GM12878 (cell line): Measurements from ENCODE around the gene MEGF11. TPM values are rescaled to one million over a fixed set of nuclear protein-coding genes. Genes with fewer than 3 reads are reported as not detected.

Experiments used
- ATAC-seq: fragments of 200-7000 bp; cut with Tn5 transposase; 3 replicates; pipeline ENCODE4 v1.9.1; 2020; ENCODE audit warnings: mild to moderate bottlenecking, moderate library complexity
- BruUV-seq: library from RNA; stranded (reverse); fragments of 400-500 nt; replicated peaks from 2 replicates; lab custom pipeline; 2021; lab: Mats Ljungman, UMichigan
- CTCF ChIA-PET: fragments of 300-600 bp; sonication (Branson Sonifier 250); formaldehyde crosslinking; extraction: SDS; loops from one replicate; lab custom pipeline; 2021; ENCODE audit warnings: inconsistent platforms; lab: Yijun Ruan, JAX
- POLR2A ChIA-PET: fragments of 350-600 bp; formaldehyde crosslinking; extraction: SDS; loops from one replicate; lab custom pipeline; 2021; ENCODE audit warnings: inconsistent platforms; lab: Charles Lee
- RAD21 ChIA-PET: fragments of 300-600 bp; sonication (Branson Sonifier 250); formaldehyde crosslinking; loops from one replicate; lab custom pipeline; 2023; ENCODE audit warnings: antibody characterized with exemption; ENCODE audit not compliant: unreplicated experiment; lab: Charles Lee
- SMC1A ChIA-PET: fragments of 300-600 bp; sonication (Branson Sonifier 250); formaldehyde crosslinking; loops from one replicate; lab custom pipeline; 2023; ENCODE audit not compliant: unreplicated experiment, uncharacterized antibody; lab: Charles Lee
- DNase-seq: peaks from one replicate; pipeline ENCODE4 v3.0.0-alpha.2; 2011; ENCODE audit warnings: low read depth, low spot score
- FAIRE-seq: peaks from 3 replicates; lab custom pipeline; 2011; peaks lifted over from hg19 to GRCh38; lab: Jason Lieb, UNC
- H2AFZ ChIP-seq: 2 replicates; pipeline ENCODE4 v1.6.0; 2011; ENCODE audit warnings: low read depth, low read length, control low read depth; ENCODE audit not compliant: control insufficient read depth
- H3K27ac ChIP-seq: 2 replicates; pipeline ENCODE4 v1.5.1; 2011; ENCODE audit warnings: control low read depth; ENCODE audit not compliant: control insufficient read depth, insufficient read depth
- H3K27me3 ChIP-seq, 2 experiments: replicated peaks in 1 of 2; 2 replicates each; pipeline versions ENCODE4 v1.6.0 to v1.6.1; 2011; ENCODE audit warnings: low read length in 1 of 2; ENCODE audit not compliant: control insufficient read depth in 2 of 2, insufficient read depth in 2 of 2
- H3K36me3 ChIP-seq, 2 experiments: 2 replicates each; pipeline ENCODE4 v1.5.1; 2011; ENCODE audit warnings: low read length in 1 of 2; ENCODE audit not compliant: control insufficient read depth in 2 of 2, insufficient read depth in 2 of 2
- H3K4me1 ChIP-seq: 2 replicates; pipeline ENCODE4 v1.6.1; 2011; ENCODE audit warnings: mild to moderate bottlenecking, low read length, moderate library complexity, mixed read lengths; ENCODE audit not compliant: control insufficient read depth, insufficient read depth
- H3K4me2 ChIP-seq: 2 replicates; pipeline ENCODE4 v1.6.0; 2011; ENCODE audit warnings: control low read depth; ENCODE audit not compliant: control insufficient read depth, insufficient read depth
- H3K4me3 ChIP-seq: fragments of 200-600 bp; sonication (generic); 2 replicates; pipeline ENCODE4 v1.5.1; 2016
- H3K79me2 ChIP-seq: 2 replicates; pipeline ENCODE4 v1.6.0; 2011; ENCODE audit warnings: low read length; ENCODE audit not compliant: control insufficient read depth, insufficient read depth
- H3K9ac ChIP-seq: 2 replicates; pipeline ENCODE4 v1.8.0; 2011; ENCODE audit warnings: low read length, control low read depth, mixed read lengths; ENCODE audit not compliant: control insufficient read depth, insufficient read depth
- H3K9me3 ChIP-seq: replicated peaks from 3 replicates; pipeline ENCODE4 v1.5.1; 2011; ENCODE audit warnings: mild to moderate bottlenecking, low read length; ENCODE audit not compliant: control insufficient read depth, insufficient read depth
- H4K20me1 ChIP-seq: 2 replicates; pipeline ENCODE4 v1.6.0; 2011; ENCODE audit not compliant: control insufficient read depth, insufficient read depth
- E4F1 ChIP-seq: fragments of 450-650 bp; IDR thresholded peaks from 2 replicates; pipeline ENCODE4 v1.6.1; 2018; ENCODE audit warnings: borderline replicate concordance, mild to moderate bottlenecking; ENCODE audit not compliant: partially characterized antibody
- HSF1 ChIP-seq: fragments of 150-350 bp; IDR thresholded peaks from 2 replicates; pipeline ENCODE4 v1.6.1; 2014; ENCODE audit warnings: mild to moderate bottlenecking, low read depth, low read length
- KDM1A ChIP-seq: fragments of 200-600 bp; sonication (generic); IDR thresholded peaks from 2 replicates; pipeline ENCODE4 v1.6.1; 2016; ENCODE audit warnings: borderline replicate concordance
- NFYA ChIP-seq: IDR thresholded peaks from 2 replicates; pipeline ENCODE4 v1.6.1; 2011; ENCODE audit warnings: low read depth, mild to moderate bottlenecking, low read length, improper control_type of control experiment, borderline replicate concordance
- NFYB ChIP-seq: IDR thresholded peaks from 2 replicates; pipeline ENCODE4 v1.6.1; 2011; ENCODE audit warnings: low read depth, mild to moderate bottlenecking, low read length, improper control_type of control experiment, moderate library complexity; ENCODE audit not compliant: insufficient read depth
- PAX5 ChIP-seq: IDR thresholded peaks from 2 replicates; pipeline ENCODE4 v1.6.1; 2011; ENCODE audit warnings: low read depth, low read length, borderline replicate concordance
- RCOR1 ChIP-seq: conservative IDR thresholded peaks from 2 replicates; pipeline ENCODE4 v1.6.1; 2012; ENCODE audit warnings: low read depth, low read length, improper control_type of control experiment
- RFX5 ChIP-seq: IDR thresholded peaks from 2 replicates; pipeline ENCODE4 v1.6.1; 2011; ENCODE audit warnings: low read depth, low read length, improper control_type of control experiment
- SMAD1 ChIP-seq: fragments of 450-650 bp; IDR thresholded peaks from 2 replicates; pipeline ENCODE4 v1.6.1; 2018; ENCODE audit warnings: mild to moderate bottlenecking, low read depth; ENCODE audit not compliant: partially characterized antibody
- SRF ChIP-seq, 2 experiments: IDR thresholded peaks; 2 replicates each; pipeline ENCODE4 v1.6.1; 2011; ENCODE audit warnings: low read depth in 2 of 2, low read length in 2 of 2, mild to moderate bottlenecking in 1 of 2, moderate library complexity in 1 of 2
- TAF1 ChIP-seq: IDR thresholded peaks from 2 replicates; pipeline ENCODE4 v1.6.1; 2011; ENCODE audit warnings: mild to moderate bottlenecking, low read depth, low read length, borderline replicate concordance
- TBL1XR1 ChIP-seq: IDR thresholded peaks from 2 replicates; pipeline ENCODE4 v1.6.1; 2012; ENCODE audit warnings: low read depth, low read length, improper control_type of control experiment
- ZBED1 ChIP-seq: IDR thresholded peaks from 2 replicates; pipeline ENCODE4 v1.6.1; 2016; ENCODE audit warnings: borderline replicate concordance
- WGBS: methylation state at CpG from one replicate; pipeline ENCODE4 v1.1.6; 2016; ENCODE audit warnings: low lambda C conversion rate; ENCODE audit not compliant: insufficient replicate concordance, insufficient coverage; ENCODE audit errors: missing lambda C conversion rate; 5-methylcytosine and 5-hydroxymethylcytosine counted together
- in situ Hi-C: fragments of 300-500 bp; cut with MboI; formaldehyde crosslinking; loops from 9 replicates; pipeline ENCODE4 v1.14.3; 2018; ENCODE audit warnings: mixed read lengths
- intact Hi-C: fragments of 100-400 bp; cut with micrococcal nuclease; formaldehyde crosslinking; loops from one replicate; pipeline ENCODE4 v1.14.2; 2022; ENCODE audit not compliant: unreplicated experiment
- polyA plus RNA-seq, 11 experiments: library from polyadenylated mRNA; depleted of rRNA in 4 of 11; unstranded in 6 of 11; stranded (reverse) in 5 of 11; fragments of >200 nt; fragmentation: Nextera tagmentation in 4 of 11; fragmentation: Illumina TruSeq in 1 of 11; extraction: Ambion mirVana in 4 of 11; extraction: Trizol in 1 of 11; gene quantifications; 1 replicate in 1 of 11; 2 replicates in 10 of 11; pipeline versions ENCODE4 v1.2.1 to v1.2.3, GENCODE V29; 2011 to 2016; ENCODE audit warnings: inconsistent platforms in 2 of 11, missing spikeins in 2 of 11, low read depth in 1 of 11
- total RNA-seq, 4 experiments: library from RNA; depleted of rRNA in 3 of 4; stranded (reverse); fragments of >200 nt in 3 of 4; fragmentation: Illumina TruSeq in 1 of 4; extraction: Trizol in 1 of 4; gene quantifications; 2 replicates each; pipeline versions ENCODE4 v1.2.1 to v1.2.3, GENCODE V29; 2013 to 2021

The MEGF11 gene
- total and polyA plus RNA-seq, 10 of the 15 experiments (the other 5 are each of a cell fraction or from before 2014, with no cell fraction given) = 0.03 to 1.7 (median 0.49) TPM

- ChIA-PET CTCF (interaction anchor here (0.6 kb wide), 1 partner anchor 382 kb away, joined by 5 read pairs; no protein-coding TSS in a partner anchor), SMC1A (no interaction called here), RAD21 (no interaction called here), POLR2A (no interaction called here)
- in situ Hi-C loops = no loop called here
- BruUV-seq = no TSS peak
- H3K27me3 ChIP-seq = peaks cover 0 to 3% of the 10 kb centered on the region in 2 experiments; a peak in 2 of 4 replicates
- intact Hi-C loops = no loop called here
- no peaks in the 10 kb centered on the region for H4K20me1 ChIP-seq
- H3K27ac ChIP-seq = no peak overlapping the region
- ATAC-seq = no peak
- FAIRE-seq = no peak
- TF ChIP-seq RFX5 = no peak
- no peak for TF ChIP-seq SMAD1
- TF ChIP-seq E4F1 = no peak
- no peak for TF ChIP-seq SRF (IDR thresholded peaks at IDR 0.05; ENCODE audit: low read depth in 2 of 2, low read length in 2 of 2)
- no peaks in the 10 kb centered on the region for H3K79me2 ChIP-seq
- DNase-seq = no peak
- no peaks in the 10 kb centered on the region for H3K9me3 ChIP-seq
- WGBS = 71% methylated on average over 4 of the region's 4 CpGs
- H3K4me1 ChIP-seq = no peaks in the 10 kb centered on the region
- H3K36me3 ChIP-seq = no peaks in the 10 kb centered on the region
- no peak overlapping the region for H3K4me2 ChIP-seq
- no peak overlapping the region for H3K4me3 ChIP-seq
- H3K9ac ChIP-seq = no peak overlapping the region
- H2AFZ ChIP-seq = no peak overlapping the region
These were observed 14.0 kb downstream of the MEGF11 start for GRCh38 chr15:66239514-66239913.

GRCh38 chr15:66238318-66238717, 15.2 kb downstream of the MEGF11 start:
- ChIA-PET SMC1A (no interaction called here), CTCF (interaction anchor here (0.6 kb wide), 1 partner anchor 22 kb away, joined by 3 read pairs; no protein-coding TSS in a partner anchor), RAD21 (no interaction called here), POLR2A (no interaction called here)
- FAIRE-seq (no peak), ATAC-seq (no peak), DNase-seq (no peak)
- Histone ChIP-seq H3K36me3 (no peaks in the 10 kb centered on the region), H3K9ac (no peak overlapping the region), H3K4me3 (no peak overlapping the region), H4K20me1 (no peaks in the 10 kb centered on the region), H3K4me1 (no peaks in the 10 kb centered on the region), H3K4me2 (no peak overlapping the region), H3K27me3 (peaks cover 0 to 3% of the 10 kb centered on the region in 2 experiments; a peak in 2 of 4 replicates), H3K79me2 (no peaks in the 10 kb centered on the region), H3K9me3 (no peaks in the 10 kb centered on the region), H2AFZ (no peak overlapping the region), H3K27ac (no peak overlapping the region)
- in situ Hi-C loops = no loop called here
- no TSS peak for BruUV-seq
- intact Hi-C loops = no loop called here
- 50% methylated on average over 5 of the region's 5 CpGs for WGBS
- TF ChIP-seq TAF1 = no peak
- no peak for TF ChIP-seq TBL1XR1
- TF ChIP-seq NFYA = no peak
- TF ChIP-seq RCOR1 = no peak
- TF ChIP-seq KDM1A = no peak
- TF ChIP-seq HSF1 = no peak
- TF ChIP-seq NFYB = no peak
- TF ChIP-seq ZBED1 = no peak
- no peak for TF ChIP-seq PAX5
